Spinal cord (tissue), 10 donors: ENCODE measurements around the gene STAG3. TPM values are rescaled to one million over a fixed set of nuclear protein-coding genes. Genes with fewer than 3 reads are reported as not detected.
"Not testable (repeated sequence)": the region's sequence is repeated elsewhere in the genome, so short reads cannot be mapped to it uniquely, and the experiment has no call there.

Experiments used
- DNase-seq, 6 donors: peaks; one replicate each; pipeline versions ENCODE4 v3.0.0 to v3.0.0-alpha.2; 2013 to 2015; ENCODE audit warnings: low spot score in 6 of 6, low read depth in 4 of 6
- H3K27ac ChIP-seq: one replicate; pipeline ENCODE4 v1.5.1; 2013; ENCODE audit warnings: low read depth, low read length, control low read depth
- H3K27me3 ChIP-seq: one replicate; pipeline ENCODE4 v1.6.1; 2013; ENCODE audit warnings: low read length; ENCODE audit not compliant: control insufficient read depth, insufficient read depth
- H3K36me3 ChIP-seq: one replicate; pipeline ENCODE4 v1.6.1; 2013; ENCODE audit warnings: low read length; ENCODE audit not compliant: control insufficient read depth, insufficient read depth
- H3K4me1 ChIP-seq: one replicate; pipeline ENCODE4 v1.6.1; 2013; ENCODE audit warnings: low read length; ENCODE audit not compliant: control insufficient read depth, insufficient read depth
- H3K4me3 ChIP-seq: one replicate; pipeline ENCODE4 v1.5.1; 2013; ENCODE audit warnings: low read depth, low read length, control low read depth
- H3K9me3 ChIP-seq: one replicate; pipeline ENCODE4 v1.6.1; 2013; ENCODE audit warnings: low read length; ENCODE audit not compliant: control insufficient read depth, insufficient read depth
- WGBS: methylation state at CpG from one replicate; pipeline ENCODE4 v1.1.5; 2013; ENCODE audit warnings: missing lambda C conversion rate; ENCODE audit not compliant: insufficient coverage; 5-methylcytosine and 5-hydroxymethylcytosine counted together
- polyA plus RNA-seq, 2 donors: library from polyadenylated mRNA; unstranded; fragments of 120-200 nt; gene quantifications; one replicate each; pipeline ENCODE4 v1.2.1, GENCODE V29; 2013; ENCODE audit not compliant: insufficient read length in 2 of 2
- total RNA-seq, 2 donors: library from RNA; depleted of rRNA in 1 of 2; stranded (reverse); fragments of 120-200 nt in 1 of 2; fragments of >200 nt in 1 of 2; gene quantifications; one replicate each; pipeline versions ENCODE4 v1.2.3 to v1.2.4, GENCODE V29; 2013 to 2014
- donor health status: healthy.

The STAG3 gene
- total and polyA plus RNA-seq, 4 donors, result 2.1 to 67.6 (median 18.1) TPM

GRCh38 chr7:100141555-100141949 is 36.2 kb upstream of the STAG3 start:
- Histone ChIP-seq H3K27ac (no peak overlapping the region), H3K27me3 (no peaks in the 10 kb centered on the region), H3K4me1 (no peaks in the 10 kb centered on the region), H3K9me3 (no peaks in the 10 kb centered on the region), H3K4me3 (no peak overlapping the region), H3K36me3 (no peaks in the 10 kb centered on the region)
- WGBS, result no CpG with 5 or more reads among the region's 3 CpGs
- DNase-seq, result no peak

GRCh38 chr7:100142461-100142860 is 35.3 kb upstream of the STAG3 start:
- H3K27me3 ChIP-seq, result no peaks in the 10 kb centered on the region
- H3K27ac ChIP-seq, result no peak overlapping the region
- WGBS, result 91% methylated on average over 3 of the region's 3 CpGs
- no peak for DNase-seq
- no peak overlapping the region for H3K4me3 ChIP-seq
- no peaks in the 10 kb centered on the region for H3K9me3 ChIP-seq
- no peaks in the 10 kb centered on the region for H3K36me3 ChIP-seq
- H3K4me1 ChIP-seq, result no peaks in the 10 kb centered on the region

GRCh38 chr7:100146350-100146749 is 31.4 kb upstream of the STAG3 start:
- not testable (repeated sequence) for H3K9me3 ChIP-seq, H3K36me3 ChIP-seq, H3K27ac ChIP-seq, DNase-seq, H3K27me3 ChIP-seq, H3K4me3 ChIP-seq
- WGBS, result no CpG with 5 or more reads among the region's 4 CpGs
- H3K4me1 ChIP-seq, result peaks cover 20% of the 10 kb centered on the region

- Histone ChIP-seq H3K4me1 (peaks cover 20% of the 10 kb centered on the region), H3K27ac (no peak overlapping the region), H3K4me3 (no peak overlapping the region), H3K27me3 (no peaks in the 10 kb centered on the region), H3K36me3 (peaks cover 5% of the 10 kb centered on the region), H3K9me3 (no peaks in the 10 kb centered on the region)
- DNase-seq, result no peak
- WGBS, result no CpG with 5 or more reads among the region's 2 CpGs
Measured at GRCh38 chr7:100147278-100147677, 30.4 kb upstream of the STAG3 start.

- H3K4me3 ChIP-seq, result peak overlapping the region; percentile 97
- peak overlapping the region; percentile 80 for H3K27ac ChIP-seq
- H3K9me3 ChIP-seq, result no peaks in the 10 kb centered on the region
- WGBS, result 18% methylated on average over 10 of the region's 14 CpGs
- H3K4me1 ChIP-seq, result peaks cover 20% of the 10 kb centered on the region
- H3K36me3 ChIP-seq, result peaks cover 8% of the 10 kb centered on the region
- DNase-seq, result no peak
- H3K27me3 ChIP-seq, result no peaks in the 10 kb centered on the region
Measured at GRCh38 chr7:100148225-100148558, 29.5 kb upstream of the STAG3 start.

GRCh38 chr7:100148559-100149328 is 29.0 kb upstream of the STAG3 start, which contains the start of gene LAMTOR4:
LAMTOR4 (plus strand) TSS chr7:100148918; CDS start chr7:100148973, 55 bp downstream.
- 0% methylated on average over 40 of the region's 46 CpGs for WGBS
- DNase-seq, result peak; percentile 92 to 100 (median 98)
- no peaks in the 10 kb centered on the region for H3K27me3 ChIP-seq
- H3K27ac ChIP-seq, result peak within 1 kb of the TSS; percentile 80
- peaks cover 13% of the 10 kb centered on the region for H3K36me3 ChIP-seq
- peaks cover 20% of the 10 kb centered on the region for H3K4me1 ChIP-seq
- H3K4me3 ChIP-seq, result peak within 1 kb of the TSS; percentile 97
- no peaks in the 10 kb centered on the region for H3K9me3 ChIP-seq

GRCh38 chr7:100152404-100152803 is 25.3 kb upstream of the STAG3 start:
- peaks cover 33% of the 10 kb centered on the region for H3K4me1 ChIP-seq

GRCh38 chr7:100152937-100153666 is 24.6 kb upstream of the STAG3 start:
- Histone ChIP-seq H3K27me3 (no peaks in the 10 kb centered on the region), H3K4me3 (no peak overlapping the region), H3K9me3 (no peaks in the 10 kb centered on the region), H3K4me1 (peaks cover 35% of the 10 kb centered on the region), H3K36me3 (peaks cover 47% of the 10 kb centered on the region), H3K27ac (no peak overlapping the region)
- DNase-seq, result no peak
- 85% methylated on average over 15 of the region's 18 CpGs for WGBS

More at GRCh38 chr7:100152404-100152803, 25.3 kb upstream of the STAG3 start:
- Histone ChIP-seq H3K4me3 (no peak overlapping the region), H3K27me3 (no peaks in the 10 kb centered on the region), H3K36me3 (peaks cover 46% of the 10 kb centered on the region), H3K9me3 (no peaks in the 10 kb centered on the region), H3K27ac (no peak overlapping the region)
- DNase-seq, result no peak

- peaks cover 47% of the 10 kb centered on the region for H3K36me3 ChIP-seq
- no peak for DNase-seq
- WGBS, result 75% methylated on average over 2 of the region's 16 CpGs
- no peaks in the 10 kb centered on the region for H3K9me3 ChIP-seq
- no peak overlapping the region for H3K4me3 ChIP-seq
- H3K4me1 ChIP-seq, result peaks cover 33% of the 10 kb centered on the region
- H3K27me3 ChIP-seq, result no peaks in the 10 kb centered on the region
- no peak overlapping the region for H3K27ac ChIP-seq
Measured at GRCh38 chr7:100153708-100154535, 23.8 kb upstream of the STAG3 start.
